ENCODE measurements around the gene GBP3.
"Not testable (repeated sequence)": the region's sequence is repeated elsewhere in the genome, so short reads cannot be mapped to it uniquely, and the experiment has no call there.

Gene GBP3

DNA sequence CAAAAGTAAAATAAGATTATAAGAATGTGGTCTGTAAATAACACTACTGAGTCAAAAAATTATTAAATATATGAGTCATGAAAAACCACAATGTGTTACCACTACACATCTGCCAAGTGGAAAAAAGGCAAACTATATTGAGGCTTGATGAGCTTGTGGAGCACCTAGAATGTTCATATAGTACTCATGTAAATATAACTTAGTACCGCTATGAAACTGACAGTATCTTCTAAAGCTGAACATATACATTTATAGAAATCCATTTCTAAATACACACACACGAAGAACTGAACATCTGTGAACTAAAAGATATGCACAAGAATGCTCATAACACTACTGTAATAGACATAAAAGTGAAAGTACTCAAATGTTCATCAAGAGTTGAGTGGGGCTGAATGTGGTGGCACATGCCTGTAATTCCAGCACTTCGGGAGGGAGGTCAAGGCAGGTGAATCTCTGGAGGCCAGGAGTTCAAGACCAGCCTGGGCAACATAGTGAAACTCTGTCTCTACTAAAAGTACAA is 18.5 kb upstream of the GBP3 start:
- DNase-seq (ENCODE audit: low spot score) = peak; percentile 26

DNA sequence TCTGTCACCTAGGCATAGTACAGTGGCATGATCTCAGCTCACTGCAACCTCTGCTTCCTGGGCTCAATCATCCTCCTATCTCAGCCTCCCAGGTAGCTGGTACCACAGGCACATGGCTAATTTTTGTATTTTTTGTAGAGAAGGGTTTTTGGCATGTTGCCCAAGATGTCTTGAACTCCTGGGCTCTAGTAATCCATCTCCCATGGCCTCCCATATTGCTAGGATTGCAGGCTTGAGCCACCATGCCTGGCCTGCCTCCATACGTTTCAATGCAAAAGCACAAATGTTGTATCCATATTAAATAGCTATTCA is 17.6 kb upstream of the GBP3 start:
- no peak for DNase-seq (ENCODE audit: low spot score)

DNA sequence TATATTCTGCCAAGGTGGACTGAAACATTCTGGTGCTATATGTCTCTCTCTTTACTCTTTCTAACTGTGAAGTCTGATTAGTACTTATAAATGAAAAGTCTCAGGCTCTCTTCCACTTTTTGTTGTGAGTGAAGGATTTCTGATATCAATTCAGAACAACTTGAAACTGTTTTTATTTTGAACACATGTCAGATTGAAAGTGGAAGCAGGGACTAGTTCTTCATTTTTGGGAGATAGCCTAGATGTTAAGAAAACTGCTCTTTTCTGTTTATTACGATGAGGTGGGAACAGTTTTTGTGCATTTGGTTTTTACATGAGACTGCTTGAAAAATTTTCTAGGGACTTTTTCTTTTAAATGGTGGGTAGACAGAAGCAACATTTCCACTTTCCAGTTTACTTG is 14.5 kb upstream of the GBP3 start:
- DNase-seq (ENCODE audit: low spot score) = no peak

DNA sequence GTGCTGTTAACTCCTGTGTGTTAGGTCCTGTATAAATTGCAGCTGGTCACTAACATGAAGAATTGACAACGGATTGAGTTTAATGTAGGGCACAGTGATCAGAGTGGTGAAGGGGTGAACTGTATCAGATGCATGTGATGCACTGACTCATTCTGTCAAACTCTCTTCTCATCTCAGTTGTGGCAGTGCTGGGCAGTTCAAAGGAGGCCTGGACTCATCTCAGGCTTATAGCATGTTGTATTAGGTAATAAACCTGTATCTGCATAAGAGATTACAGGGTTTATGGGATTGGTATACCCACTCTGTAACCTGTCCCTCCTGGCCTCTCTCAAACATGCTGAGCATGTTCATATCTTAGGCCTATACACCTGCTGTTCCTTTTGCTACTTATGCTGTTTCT is 12.4 kb upstream of the GBP3 start:
- DNase-seq (ENCODE audit: low spot score) = no peak

DNA sequence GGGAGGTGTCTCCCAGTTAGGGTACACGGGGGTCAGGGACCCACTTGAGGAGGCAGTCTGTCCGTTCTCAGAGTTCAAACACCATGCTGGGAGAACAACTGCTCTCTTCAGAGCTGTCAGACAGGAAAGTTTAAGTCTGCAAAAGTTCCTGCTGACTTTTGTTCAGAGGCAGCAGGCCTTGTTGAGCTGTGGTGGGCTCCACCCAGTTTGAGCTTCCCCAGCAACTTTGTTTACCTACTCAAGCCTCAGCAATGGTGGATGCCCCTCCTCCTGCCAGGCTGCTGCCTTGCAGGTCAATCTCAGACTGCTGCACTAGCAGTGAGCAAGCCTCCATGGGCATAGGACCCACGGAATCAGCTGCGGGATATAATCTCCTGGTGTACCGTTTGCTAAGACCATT is 11.3 kb upstream of the GBP3 start:
- DNase-seq (ENCODE audit: low spot score) = not testable (repeated sequence)

DNA sequence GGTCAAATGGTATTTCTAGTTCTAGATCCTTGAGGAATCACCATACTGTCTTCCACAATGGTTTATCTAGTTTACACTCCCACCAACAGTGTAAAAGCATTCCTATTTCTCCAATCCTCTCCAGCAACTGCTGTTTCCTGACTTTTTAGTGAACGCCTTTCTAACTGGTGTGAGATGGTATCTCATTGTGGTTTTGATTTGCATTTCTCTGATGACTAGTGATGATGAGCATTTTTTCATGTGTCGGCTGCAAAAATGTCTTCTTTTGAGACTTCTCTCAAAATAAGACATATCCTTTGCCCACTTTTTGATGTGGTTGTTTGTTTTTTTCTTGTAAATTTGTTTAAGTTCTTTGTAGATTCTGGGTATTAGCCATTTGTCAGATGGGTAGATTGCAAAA is 6.4 kb upstream of the GBP3 start:
- not testable (repeated sequence) for DNase-seq (ENCODE audit: low spot score)

DNA sequence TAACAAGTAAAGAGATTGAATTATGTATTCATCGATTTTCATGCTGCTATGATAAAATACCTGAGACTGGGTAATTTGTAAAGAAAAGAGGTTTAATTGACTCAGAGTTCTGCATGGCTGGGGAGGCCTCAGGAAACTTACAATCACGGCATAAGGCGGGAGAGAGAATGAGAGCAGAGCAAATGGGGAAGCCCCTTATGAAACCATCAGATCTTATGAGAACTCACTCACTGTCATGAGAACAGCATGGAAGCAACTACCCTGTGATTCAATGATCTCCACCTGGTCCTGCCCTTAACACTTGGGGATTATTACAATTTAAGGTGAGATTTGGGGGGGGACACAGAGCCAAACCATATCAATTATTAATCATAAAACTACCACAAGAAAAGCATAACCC is 3.3 kb upstream of the GBP3 start:
- no peak for DNase-seq (ENCODE audit: low spot score)

DNA sequence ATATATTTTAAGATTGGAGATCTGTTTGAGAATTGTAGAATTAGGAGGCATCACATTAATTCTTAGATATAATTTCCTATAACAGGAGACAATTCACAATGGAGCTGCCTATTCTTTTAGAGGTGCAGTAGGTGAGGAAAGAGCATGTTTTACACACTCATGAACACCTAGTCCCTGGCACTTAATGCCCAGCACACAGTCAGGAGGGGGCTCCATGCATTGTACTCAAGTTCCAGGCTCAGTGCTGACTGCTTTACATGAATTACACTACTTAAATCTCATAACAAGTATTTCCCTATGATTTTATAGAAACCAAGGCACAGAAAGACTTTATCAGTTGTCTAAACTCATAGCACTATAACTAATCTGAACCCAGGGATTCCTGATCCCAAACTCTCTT is 360 bp upstream of the GBP3 start:
- DNase-seq (ENCODE audit: low spot score) = no peak

DNA sequence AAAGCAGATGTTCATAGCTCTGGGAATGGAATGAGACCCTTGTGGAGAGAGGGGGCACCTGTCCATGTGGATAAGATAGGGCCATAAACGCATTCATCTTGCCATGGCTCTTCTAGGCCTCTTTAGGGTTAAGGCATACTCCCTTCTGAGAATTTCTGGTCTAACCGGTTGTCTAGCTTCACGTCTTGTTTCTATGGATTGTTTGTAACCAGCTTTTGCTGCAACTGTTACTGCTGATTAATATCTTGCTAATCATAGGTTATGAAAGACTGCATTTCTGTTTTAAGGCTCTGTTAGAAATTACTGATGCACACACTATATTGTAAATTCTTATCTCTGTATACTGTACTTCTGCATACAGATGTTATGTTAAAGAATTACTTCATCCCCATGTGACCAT is 4.3 kb downstream of the GBP3 start:
- not testable (repeated sequence) for DNase-seq (ENCODE audit: low spot score)

DNA sequence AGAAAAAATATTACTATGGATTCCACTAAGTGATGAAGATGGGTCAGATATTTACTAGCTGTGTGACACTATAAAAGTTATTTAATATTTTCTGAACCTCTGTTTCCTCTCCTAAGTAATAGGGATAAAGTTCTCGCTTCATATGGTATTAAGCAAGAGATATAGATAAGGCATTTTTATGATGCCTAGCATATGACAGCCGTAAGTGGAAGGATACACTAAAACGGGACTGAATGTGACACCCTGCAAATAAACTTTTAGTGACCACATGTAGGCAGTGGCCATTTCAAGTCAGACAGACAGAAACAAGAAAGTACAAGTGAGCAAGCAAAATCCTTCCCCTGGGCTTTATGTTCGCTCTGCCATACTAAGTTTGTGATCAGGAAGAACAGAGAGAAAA is 14.2 kb downstream of the GBP3 start:
- no peak for DNase-seq (ENCODE audit: low spot score)

DNA sequence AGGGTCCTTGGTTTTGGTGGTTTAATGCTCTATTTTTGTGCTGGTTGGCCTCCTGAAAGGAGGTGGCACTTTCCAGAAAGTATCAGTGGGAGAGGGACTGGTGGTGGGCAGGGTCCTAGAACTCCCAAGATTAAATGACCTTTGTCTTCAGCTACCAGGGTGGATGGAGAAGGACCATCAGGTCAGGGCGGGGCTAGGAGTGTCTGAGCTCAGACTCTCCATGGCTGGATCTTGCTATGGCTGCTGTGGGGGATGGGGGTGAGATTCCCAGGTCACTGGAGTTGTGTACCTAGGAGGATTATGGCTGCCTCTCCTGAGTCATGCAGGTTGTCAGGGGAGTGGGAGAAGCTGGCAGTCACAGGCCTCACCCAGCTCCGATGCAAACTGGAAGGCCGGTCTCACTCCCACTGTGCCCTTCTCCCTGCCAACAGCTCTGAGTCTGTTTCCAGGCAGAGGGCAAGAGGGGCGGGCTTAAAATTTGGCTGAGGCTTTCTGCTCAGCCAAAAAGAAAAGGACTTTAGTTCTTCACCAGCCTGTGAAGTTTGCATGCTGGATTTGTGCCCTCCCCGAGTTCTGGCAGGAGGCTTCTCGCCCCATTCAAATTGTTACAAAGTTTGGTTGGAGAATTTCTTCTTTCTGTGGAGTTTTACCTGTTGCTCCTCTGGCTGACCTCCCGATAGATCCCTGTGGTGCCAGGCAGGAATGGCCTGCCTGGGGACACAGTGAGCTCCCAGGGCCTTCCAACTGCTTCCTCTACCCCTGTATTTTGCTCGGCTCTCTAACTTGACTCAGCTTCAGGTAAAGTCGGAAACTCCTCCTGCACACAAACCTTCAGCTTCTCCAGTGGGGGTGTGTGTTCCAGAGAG is 17.1 kb downstream of the GBP3 start:
- DNase-seq (ENCODE audit: low spot score) = no peak

DNA sequence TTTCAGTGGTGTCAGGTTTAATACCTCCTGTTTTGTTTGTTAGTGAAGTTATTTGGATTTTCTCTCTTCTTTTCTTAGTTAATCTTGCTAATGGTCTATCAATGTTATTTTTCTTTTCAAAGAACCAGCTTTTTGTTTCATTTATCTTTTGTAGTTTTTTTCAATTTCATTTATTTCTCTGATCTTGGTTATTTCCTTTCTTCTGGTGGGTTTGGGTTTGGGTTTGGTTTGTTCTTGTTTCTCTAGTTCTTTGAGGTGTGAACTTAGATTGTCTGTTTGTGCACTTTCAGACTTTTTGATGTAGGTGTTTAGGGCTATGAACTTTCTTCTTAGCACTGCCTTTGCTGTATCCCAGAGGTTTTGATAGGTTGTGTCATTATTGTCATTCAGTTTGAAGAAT is 20.5 kb downstream of the GBP3 start:
- not testable (repeated sequence) for DNase-seq (ENCODE audit: low spot score)

DNA sequence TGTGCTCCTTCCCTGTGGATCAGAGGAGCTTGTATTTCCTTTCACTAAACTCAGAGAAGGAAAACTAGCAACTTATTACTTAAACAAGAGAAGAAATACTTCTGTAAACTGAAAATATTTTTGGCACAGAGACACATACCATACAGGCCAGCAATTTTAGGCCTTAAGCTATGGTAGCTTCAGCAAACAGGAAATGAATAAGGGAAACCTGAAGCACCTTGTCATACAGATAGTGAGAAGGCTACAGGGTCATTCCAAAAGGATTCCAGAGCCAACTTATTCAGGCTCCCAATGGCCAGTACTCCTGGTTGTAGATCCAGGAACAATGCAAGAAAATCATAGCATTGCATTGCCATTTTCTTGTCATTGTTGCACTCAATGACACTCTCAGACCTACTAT is 21.2 kb downstream of the GBP3 start:
- no peak for DNase-seq (ENCODE audit: low spot score)

DNA sequence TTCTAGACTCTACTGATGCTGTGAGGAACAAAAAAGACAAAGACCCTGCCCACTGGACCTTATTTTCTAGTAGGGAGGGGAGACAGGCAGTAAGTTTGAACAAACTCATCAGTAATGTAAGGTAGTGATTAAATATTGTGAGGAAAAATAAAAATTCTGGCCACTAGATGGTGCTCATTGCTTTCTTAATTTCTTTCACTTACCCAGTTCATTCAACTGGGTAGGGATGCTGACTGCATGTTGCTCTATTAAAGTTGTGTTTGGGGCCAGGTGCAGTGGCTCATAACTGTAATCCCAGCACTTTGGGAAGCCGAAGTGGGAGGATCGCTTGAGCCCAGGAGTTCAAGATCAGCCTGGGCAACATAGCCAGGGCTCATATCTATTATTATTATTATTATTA is 23.9 kb downstream of the GBP3 start:
- peak; percentile 76 for DNase-seq (ENCODE audit: low spot score)

DNA sequence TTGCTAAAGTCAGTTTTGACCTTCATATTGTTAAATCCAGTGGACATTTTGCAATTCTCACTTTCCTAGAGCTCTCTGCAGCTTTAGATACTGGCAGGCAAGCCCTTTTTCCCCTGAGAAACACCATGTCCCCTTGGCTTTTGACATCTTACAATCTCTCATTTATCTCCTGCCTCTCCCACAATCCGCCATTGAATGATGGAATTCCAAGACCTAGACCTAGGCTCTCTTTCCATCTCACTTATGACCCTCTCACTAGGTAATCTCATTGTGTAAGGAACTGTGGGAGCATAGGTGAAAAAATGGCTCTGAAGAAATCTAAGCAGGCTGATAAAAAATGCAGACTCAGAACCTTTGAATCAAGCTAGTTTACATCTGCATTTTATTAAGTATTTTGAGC is 32.2 kb downstream of the GBP3 start:
- no peak for DNase-seq (ENCODE audit: low spot score)

DNA sequence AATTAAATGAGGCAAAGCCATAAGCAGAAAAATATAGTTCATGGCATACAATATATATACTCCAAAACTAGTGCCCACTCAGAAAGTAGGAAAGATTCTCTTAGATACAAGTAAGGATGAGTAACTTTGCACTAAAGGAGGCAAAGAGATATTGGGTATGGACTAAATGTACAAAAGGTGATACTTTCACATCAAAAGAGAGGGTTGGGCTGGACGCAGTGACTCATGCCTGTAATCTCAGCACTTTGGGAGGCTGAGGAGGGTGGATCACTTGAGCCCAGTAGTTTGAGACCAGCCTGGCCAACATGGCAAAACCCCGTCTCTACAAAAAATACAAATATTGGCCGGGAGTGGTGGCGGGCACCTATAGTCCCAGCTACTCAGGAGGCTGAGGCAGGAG is 37.0 kb downstream of the GBP3 start:
- DNase-seq (ENCODE audit: low spot score) = peak; percentile 31

DNA sequence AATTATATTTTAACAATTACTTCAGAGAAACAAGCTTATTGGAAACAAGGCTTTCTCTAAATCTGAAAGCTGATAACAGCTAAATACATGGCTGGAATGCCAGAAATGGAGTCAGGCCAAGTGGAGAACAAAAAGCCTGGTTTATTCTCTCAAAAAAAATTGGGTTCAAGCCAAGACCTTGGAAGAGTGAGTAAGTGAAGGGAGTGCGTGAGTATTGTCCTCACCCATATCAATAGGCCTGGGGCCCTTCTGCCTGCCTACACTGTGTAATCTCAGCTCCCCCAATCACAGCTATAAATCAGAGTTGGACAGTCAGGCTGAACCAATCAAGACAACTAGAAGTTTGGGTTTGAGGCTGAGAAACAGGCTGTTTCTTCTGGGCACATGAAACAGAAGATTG is 37.6 kb downstream of the GBP3 start:
- DNase-seq (ENCODE audit: low spot score) = peak; percentile 81

DNA sequence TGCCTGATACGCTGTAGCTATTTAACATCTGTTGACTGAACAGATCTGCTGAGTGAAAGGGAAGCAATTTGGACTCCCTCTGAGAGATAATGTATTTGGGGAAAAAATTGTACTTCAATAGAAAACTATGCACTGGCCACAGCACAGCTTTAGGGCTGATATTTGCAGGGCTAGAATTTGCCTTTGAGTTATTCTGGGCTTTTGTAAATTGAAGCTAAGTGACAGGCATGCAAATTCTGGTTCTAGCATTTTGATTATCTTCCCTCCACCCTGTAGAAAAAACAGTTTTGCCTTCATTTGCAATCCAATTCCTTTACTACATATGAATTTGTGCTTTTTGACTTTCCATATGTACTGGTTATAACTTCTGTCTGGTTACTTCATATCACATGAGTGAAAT is 38.1 kb downstream of the GBP3 start:
- no peak for DNase-seq (ENCODE audit: low spot score)

DNA sequence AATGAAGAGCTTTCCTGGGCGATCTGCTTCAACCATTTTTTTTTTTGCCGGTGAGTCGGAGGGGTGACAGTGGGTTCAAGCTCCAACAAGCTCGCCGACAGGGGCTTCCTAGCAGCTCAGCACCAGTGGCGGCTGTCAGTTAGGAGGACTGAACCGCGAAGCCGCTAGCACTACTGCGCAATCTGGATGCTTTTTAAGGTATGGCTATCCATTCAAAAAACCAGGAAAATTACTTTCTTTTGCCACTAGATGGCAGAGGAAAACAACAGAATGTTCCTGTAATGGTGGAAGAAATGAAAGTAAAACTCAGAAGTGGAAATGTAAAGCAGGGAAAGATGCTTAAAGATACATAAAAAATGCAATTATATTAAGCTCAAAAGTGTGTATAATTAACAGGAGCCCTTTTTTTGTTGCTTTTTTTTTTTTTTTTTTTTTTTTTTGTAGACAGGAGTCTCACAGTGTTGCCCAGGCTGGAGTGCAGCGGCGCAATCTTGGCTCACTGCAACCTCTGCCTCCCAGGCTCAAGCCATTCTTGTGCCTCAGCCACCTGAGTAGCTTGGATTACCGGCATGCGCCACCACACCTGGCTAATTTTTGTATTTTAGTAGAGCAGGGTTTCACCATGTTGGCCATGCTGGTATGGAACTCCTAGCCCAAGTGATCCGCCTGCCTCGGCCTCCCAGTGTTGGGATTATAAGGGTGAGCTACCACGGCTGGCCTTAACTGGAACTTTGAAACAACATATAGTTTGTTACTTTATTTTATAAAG is 38.7 kb downstream of the GBP3 start:
- peak; percentile 61 for DNase-seq (ENCODE audit: low spot score)

DNA sequence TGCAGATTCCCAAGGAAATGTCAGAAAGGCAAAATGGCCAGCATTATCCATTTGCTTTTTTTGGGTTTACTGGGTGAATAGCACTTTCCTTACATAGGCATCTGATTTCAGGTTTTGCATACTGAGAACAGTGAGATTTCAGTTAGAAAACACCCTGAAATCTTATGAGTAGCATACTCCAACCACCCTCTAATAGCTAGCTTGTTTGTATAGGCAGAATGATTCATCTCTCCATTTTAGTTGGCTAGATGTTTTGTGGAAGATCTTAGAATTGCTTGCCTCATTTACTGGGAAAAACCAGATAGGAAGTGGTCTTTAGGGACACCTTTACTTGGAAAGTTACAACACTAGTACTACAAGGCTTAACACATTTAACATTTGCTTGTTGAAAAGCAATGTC is 40.6 kb downstream of the GBP3 start:
- no peak for DNase-seq (ENCODE audit: low spot score)

DNA sequence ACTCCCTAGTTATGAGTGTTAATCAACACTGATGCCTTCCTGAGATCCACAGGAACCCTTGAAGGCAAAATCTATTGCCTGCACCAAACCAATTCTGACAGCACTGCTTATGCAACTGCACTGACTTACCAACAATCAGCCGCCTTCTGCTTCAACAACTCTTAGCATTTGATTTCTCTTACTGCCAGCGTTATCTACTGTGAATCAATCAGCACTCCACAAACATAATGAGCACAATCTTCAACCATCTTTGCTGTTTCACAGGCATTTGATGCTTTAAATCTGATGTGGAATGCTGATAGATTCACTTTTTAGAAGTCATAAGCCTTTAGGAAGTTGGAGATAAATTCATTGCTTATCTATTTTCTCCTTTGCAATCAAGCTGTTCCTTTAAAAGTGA is 41.2 kb downstream of the GBP3 start:
- not testable (repeated sequence) for DNase-seq (ENCODE audit: low spot score)

DNA sequence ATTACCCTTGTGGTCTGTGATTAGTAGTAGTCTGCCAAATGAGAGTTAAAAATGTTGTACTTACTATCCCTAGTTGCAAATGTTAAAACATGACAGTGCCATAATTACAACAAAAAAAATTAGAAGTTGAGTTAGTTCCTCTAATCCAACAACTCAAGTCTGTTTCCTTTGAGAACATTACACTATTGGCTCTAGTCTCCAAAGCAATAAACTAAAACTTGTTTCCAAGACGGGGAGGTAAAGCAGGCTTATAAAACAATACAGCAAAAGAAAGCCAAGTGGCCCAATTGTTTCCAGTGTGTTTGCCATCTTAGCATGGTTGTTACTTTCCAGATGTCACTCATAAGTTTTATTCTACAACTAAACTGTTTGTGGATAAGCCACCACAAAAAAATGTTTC is 41.8 kb downstream of the GBP3 start:
- DNase-seq (ENCODE audit: low spot score) = no peak

DNA sequence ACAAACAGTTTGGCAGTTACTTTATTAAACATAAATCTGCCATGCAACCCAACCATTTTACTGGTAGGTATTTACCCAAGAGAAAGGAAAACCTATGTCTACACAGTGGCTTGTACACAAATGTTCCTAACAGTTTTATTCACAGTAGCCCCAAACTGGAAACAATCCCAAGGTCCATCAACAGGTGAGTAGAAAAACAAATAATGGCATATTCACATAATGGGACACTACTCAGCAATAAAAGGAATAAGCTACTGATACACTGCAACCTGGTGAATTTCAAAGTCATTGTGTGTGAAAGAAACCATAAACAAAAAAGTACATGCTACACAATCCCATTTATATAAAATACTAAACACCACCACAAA is 42.9 kb downstream of the GBP3 start:
- DNase-seq (ENCODE audit: low spot score) = no peak

All from LoVo (cell line).